Neural cell (in vitro differentiated cells): ENCODE measurements around the gene TMEM220. TPM values are rescaled to one million over a fixed set of nuclear protein-coding genes. Genes with fewer than 3 reads are reported as not detected.

Experiments
- H2AFZ ChIP-seq: fragments of 200-600, 300-800 bp; sonication (generic), shearing (Covaris generic); 2 replicates; pipeline ENCODE4 v1.6.0; 2014; ENCODE audit warnings: low read depth, mild to moderate bottlenecking, antibody characterized with exemption, low read length, moderate library complexity
- H3F3A ChIP-seq: fragments of 200-600 bp; shearing (Covaris generic); 2 replicates; pipeline ENCODE4 v1.6.1; 2016; ENCODE audit warnings: mild to moderate bottlenecking, moderate library complexity, mixed read lengths, antibody characterized with exemption, low read length; ENCODE audit not compliant: insufficient read depth, poor library complexity, severe bottlenecking
- H3K27ac ChIP-seq: fragments of 200-600, 300-800 bp; sonication (generic), shearing (Covaris generic); 2 replicates; pipeline ENCODE4 v1.5.1; 2014; ENCODE audit warnings: mild to moderate bottlenecking, low read length, moderate library complexity
- H3K27me3 ChIP-seq: fragments of 300-800, 200-600 bp; sonication (generic), shearing (Covaris generic); 2 replicates; pipeline ENCODE4 v1.6.0; 2014; ENCODE audit warnings: mild to moderate bottlenecking, low read depth, low read length, moderate library complexity; ENCODE audit not compliant: insufficient read depth
- H3K36me3 ChIP-seq: fragments of 300-800, 200-600 bp; sonication (generic), shearing (Covaris generic); 2 replicates; pipeline ENCODE4 v1.5.1; 2014; ENCODE audit warnings: mild to moderate bottlenecking, antibody characterized with exemption, low read length, moderate library complexity; ENCODE audit not compliant: insufficient read depth
- H3K4me2 ChIP-seq: fragments of 300-800, 200-600 bp; sonication (generic), shearing (Covaris generic); 2 replicates; pipeline ENCODE4 v1.6.0; 2014; ENCODE audit warnings: mild to moderate bottlenecking, low read length
- H3K4me3 ChIP-seq: fragments of 300-800, 200-600 bp; sonication (generic), shearing (Covaris generic); 2 replicates; pipeline ENCODE4 v1.5.1; 2014; ENCODE audit warnings: mild to moderate bottlenecking, low read length, moderate library complexity
- H3K79me2 ChIP-seq: fragments of 200-600 bp; shearing (Covaris generic); replicated peaks from 2 replicates; pipeline ENCODE4 v1.6.0; 2014; ENCODE audit warnings: mild to moderate bottlenecking, low read length, moderate library complexity; ENCODE audit not compliant: insufficient read depth
- H3K9ac ChIP-seq: fragments of 300-800, 200-600 bp; sonication (generic), shearing (Covaris generic); 2 replicates; pipeline ENCODE4 v1.6.1; 2016; ENCODE audit warnings: mild to moderate bottlenecking, low read length, mixed read lengths
- H3K9me2 ChIP-seq: fragments of 200-600 bp; shearing (Covaris generic); 2 replicates; pipeline ENCODE4 v1.6.1; 2016; ENCODE audit warnings: mild to moderate bottlenecking, low read length, mixed read lengths; ENCODE audit not compliant: insufficient read depth
- H3K9me3 ChIP-seq: fragments of 200-600, 300-800 bp; sonication (generic), shearing (Covaris generic); 2 replicates; pipeline ENCODE4 v1.6.1; 2016; ENCODE audit warnings: mild to moderate bottlenecking, mixed run types, low read length, moderate library complexity, mixed read lengths
- H4K20me1 ChIP-seq: fragments of 200-600 bp; shearing (Covaris generic); 2 replicates; pipeline ENCODE4 v1.6.1; 2016; ENCODE audit warnings: mild to moderate bottlenecking, mixed run types; ENCODE audit not compliant: insufficient read depth
- EP300 ChIP-seq: fragments of 450-650 bp; conservative IDR thresholded peaks from 2 replicates; pipeline ENCODE4 v1.6.1; 2014; ENCODE audit warnings: antibody characterized with exemption, mild to moderate bottlenecking, moderate library complexity; ENCODE audit not compliant: poor library complexity, severe bottlenecking
- EZH2 ChIP-seq: fragments of 200-600, 300-800 bp; shearing (Covaris generic), sonication (generic); IDR thresholded peaks from 2 replicates; pipeline ENCODE4 v1.6.1; 2014; ENCODE audit warnings: antibody characterized with exemption, low read length, borderline replicate concordance, mild to moderate bottlenecking; ENCODE audit not compliant: insufficient read depth, poor library complexity, severe bottlenecking
- MXI1 ChIP-seq: fragments of 450-650 bp; conservative IDR thresholded peaks from 2 replicates; pipeline ENCODE4 v1.6.1; 2014; ENCODE audit warnings: antibody characterized with exemption, mild to moderate bottlenecking; ENCODE audit not compliant: poor library complexity, severe bottlenecking
- POLR2AphosphoS5 ChIP-seq: IDR thresholded peaks from 2 replicates; pipeline ENCODE4 v1.6.1; 2012
- RAD21 ChIP-seq: fragments of 450-650 bp; conservative IDR thresholded peaks from 2 replicates; pipeline ENCODE4 v1.6.1; 2014; ENCODE audit warnings: antibody characterized with exemption, mild to moderate bottlenecking, moderate library complexity
- REST ChIP-seq: IDR thresholded peaks from 2 replicates; pipeline ENCODE4 v1.6.1; 2012; ENCODE audit warnings: borderline replicate concordance
- SMC3 ChIP-seq: fragments of 450-650 bp; conservative IDR thresholded peaks from 2 replicates; pipeline ENCODE4 v1.6.1; 2014; ENCODE audit warnings: antibody characterized with exemption, mild to moderate bottlenecking, moderate library complexity; ENCODE audit not compliant: poor library complexity
- TAF1 ChIP-seq: IDR thresholded peaks from 2 replicates; pipeline ENCODE4 v1.6.1; 2012; ENCODE audit warnings: low read depth
- polyA plus RNA-seq: library from polyadenylated mRNA; depleted of rRNA; stranded (reverse); fragments of >200 nt; gene quantifications from 2 replicates; pipeline ENCODE4 v1.2.3, GENCODE V29; 2014
- TF ChIP-seq, protein P1 (sequence below): fragments of 450-650 bp; IDR thresholded peaks from 2 replicates; pipeline ENCODE4 v1.5.1; 2014; ENCODE audit warnings: antibody characterized with exemption, mild to moderate bottlenecking, moderate library complexity; ENCODE audit not compliant: poor library complexity, severe bottlenecking

TMEM220 gene
- polyA plus RNA-seq, 1 donor from 2014 or later: not detected

- no peak overlapping the region for H3K27ac ChIP-seq
- no peaks in the 10 kb centered on the region for H3F3A ChIP-seq
- no peak overlapping the region for H3K4me3 ChIP-seq
- H3K79me2 ChIP-seq: no peaks in the 10 kb centered on the region
- H3K9me2 ChIP-seq: no peaks in the 10 kb centered on the region
- H2AFZ ChIP-seq: no peak overlapping the region
- no peaks in the 10 kb centered on the region for H4K20me1 ChIP-seq
- H3K27me3 ChIP-seq: no peaks in the 10 kb centered on the region
- no peaks in the 10 kb centered on the region for H3K36me3 ChIP-seq
- H3K9me3 ChIP-seq: no peaks in the 10 kb centered on the region
- no peak overlapping the region for H3K9ac ChIP-seq
- no peak for TF ChIP-seq POLR2AphosphoS5
- no peak for TF ChIP-seq TAF1
- no peak for TF ChIP-seq SMC3
- TF ChIP-seq RAD21: no peak
- TF ChIP-seq EP300: no peak
- TF ChIP-seq EZH2: no peak
- TF ChIP-seq MXI1: no peak
- TF ChIP-seq, protein P1, sequence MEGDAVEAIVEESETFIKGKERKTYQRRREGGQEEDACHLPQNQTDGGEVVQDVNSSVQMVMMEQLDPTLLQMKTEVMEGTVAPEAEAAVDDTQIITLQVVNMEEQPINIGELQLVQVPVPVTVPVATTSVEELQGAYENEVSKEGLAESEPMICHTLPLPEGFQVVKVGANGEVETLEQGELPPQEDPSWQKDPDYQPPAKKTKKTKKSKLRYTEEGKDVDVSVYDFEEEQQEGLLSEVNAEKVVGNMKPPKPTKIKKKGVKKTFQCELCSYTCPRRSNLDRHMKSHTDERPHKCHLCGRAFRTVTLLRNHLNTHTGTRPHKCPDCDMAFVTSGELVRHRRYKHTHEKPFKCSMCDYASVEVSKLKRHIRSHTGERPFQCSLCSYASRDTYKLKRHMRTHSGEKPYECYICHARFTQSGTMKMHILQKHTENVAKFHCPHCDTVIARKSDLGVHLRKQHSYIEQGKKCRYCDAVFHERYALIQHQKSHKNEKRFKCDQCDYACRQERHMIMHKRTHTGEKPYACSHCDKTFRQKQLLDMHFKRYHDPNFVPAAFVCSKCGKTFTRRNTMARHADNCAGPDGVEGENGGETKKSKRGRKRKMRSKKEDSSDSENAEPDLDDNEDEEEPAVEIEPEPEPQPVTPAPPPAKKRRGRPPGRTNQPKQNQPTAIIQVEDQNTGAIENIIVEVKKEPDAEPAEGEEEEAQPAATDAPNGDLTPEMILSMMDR: no peak
- no peak for TF ChIP-seq REST
- no peak overlapping the region for H3K4me2 ChIP-seq
Observed at GRCh38 chr17:10738521-10739258, 8.9 kb upstream of the TMEM220 start.

DNA sequence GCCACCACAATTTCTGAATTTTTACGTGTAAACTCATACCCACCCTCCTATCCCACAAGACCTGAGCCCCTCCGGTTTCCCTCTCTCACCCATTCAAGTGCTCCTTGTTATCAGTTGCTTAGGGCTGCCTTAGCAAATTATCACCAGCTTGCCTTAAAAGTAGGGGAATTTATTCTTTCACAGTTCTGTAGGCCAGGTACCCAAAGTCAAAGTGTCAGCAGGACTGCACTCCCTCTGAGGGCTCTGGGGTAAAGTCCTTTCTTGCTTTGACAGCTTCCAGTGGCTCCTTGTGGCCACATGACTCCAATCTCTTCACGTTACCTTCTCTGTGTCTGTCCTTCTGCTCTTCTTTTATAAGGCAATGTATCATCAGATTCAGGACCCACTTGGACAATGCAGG lies 7.9 kb upstream of the TMEM220 start:
- Histone ChIP-seq H4K20me1 (no peaks in the 10 kb centered on the region), H3K4me3 (no peak overlapping the region), H3K9ac (no peak overlapping the region), H3K9me2 (no peaks in the 10 kb centered on the region), H3F3A (no peaks in the 10 kb centered on the region), H3K27me3 (no peaks in the 10 kb centered on the region), H2AFZ (no peak overlapping the region), H3K9me3 (no peaks in the 10 kb centered on the region), H3K27ac (no peak overlapping the region), H3K4me2 (no peak overlapping the region), H3K36me3 (no peaks in the 10 kb centered on the region), H3K79me2 (no peaks in the 10 kb centered on the region)
- no peak for TF ChIP-seq MXI1
- TF ChIP-seq TAF1: no peak
- TF ChIP-seq EP300: no peak
- no peak for TF ChIP-seq SMC3
- no peak for TF ChIP-seq POLR2AphosphoS5
- TF ChIP-seq RAD21: no peak
- TF ChIP-seq, protein P1: no peak
- no peak for TF ChIP-seq REST
- no peak for TF ChIP-seq EZH2
